Hematopoietic multipotent progenitor cell (in vitro differentiated cells): ENCODE measurements around the gene RAPGEF3. TPM values are rescaled to one million over a fixed set of nuclear protein-coding genes. Genes with fewer than 3 reads are reported as not detected.

Source experiments
- DNase-seq, 3 donors: peaks; one replicate each; pipeline ENCODE4 v3.0.0-alpha.2; 2011 to 2015; ENCODE audit warnings: low read depth in 2 of 3, low spot score in 2 of 3
- total RNA-seq: library from RNA; depleted of rRNA; stranded (reverse); fragments of >200 nt; gene quantifications from one replicate; pipeline ENCODE4 v1.2.3, GENCODE V29; 2012

The RAPGEF3 gene
- total RNA-seq, 1 donor = 15.6 TPM

DNA sequence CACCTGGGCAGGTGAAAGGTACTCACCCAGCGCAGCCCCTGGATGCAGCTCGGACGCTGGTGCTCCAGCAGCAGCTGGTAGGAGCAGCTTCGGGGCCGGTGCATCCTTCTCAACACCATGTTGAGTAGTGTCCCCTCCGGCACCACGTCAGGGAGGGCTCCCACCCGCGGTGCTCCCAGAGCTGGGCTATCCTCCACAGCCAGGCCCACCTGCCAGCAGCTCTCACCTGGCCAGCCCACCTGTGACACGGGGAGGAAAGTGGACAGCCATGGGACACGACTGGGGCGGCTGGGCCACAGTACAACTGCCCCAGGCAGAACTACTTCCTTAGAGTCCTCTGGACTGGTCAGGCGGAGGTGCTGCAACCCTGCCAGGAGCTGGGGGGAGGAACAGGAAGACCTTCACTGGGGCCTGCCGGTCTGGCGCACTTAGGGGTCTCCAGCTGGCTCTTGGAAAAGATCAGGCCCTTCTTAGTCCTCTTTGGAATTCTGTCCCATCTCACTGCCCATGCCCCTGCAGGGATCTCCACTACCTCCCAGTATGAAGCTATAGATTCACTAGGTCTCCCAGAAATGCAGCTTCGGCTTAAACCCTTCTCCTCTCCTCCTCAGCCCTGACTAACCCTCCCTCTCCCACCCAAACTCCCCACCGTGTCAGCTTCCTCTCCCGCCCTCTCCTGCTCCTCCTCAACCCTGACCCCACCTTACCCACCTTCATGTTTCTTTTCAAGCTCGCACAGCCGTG, 668 bp downstream of the RAPGEF3 start:
- peak in 1 of 3 donors; percentile 39 for DNase-seq

- no peak for DNase-seq
These were observed 1.3 kb downstream of the RAPGEF3 start for GRCh38 chr12:47757364-47757839.

DNA sequence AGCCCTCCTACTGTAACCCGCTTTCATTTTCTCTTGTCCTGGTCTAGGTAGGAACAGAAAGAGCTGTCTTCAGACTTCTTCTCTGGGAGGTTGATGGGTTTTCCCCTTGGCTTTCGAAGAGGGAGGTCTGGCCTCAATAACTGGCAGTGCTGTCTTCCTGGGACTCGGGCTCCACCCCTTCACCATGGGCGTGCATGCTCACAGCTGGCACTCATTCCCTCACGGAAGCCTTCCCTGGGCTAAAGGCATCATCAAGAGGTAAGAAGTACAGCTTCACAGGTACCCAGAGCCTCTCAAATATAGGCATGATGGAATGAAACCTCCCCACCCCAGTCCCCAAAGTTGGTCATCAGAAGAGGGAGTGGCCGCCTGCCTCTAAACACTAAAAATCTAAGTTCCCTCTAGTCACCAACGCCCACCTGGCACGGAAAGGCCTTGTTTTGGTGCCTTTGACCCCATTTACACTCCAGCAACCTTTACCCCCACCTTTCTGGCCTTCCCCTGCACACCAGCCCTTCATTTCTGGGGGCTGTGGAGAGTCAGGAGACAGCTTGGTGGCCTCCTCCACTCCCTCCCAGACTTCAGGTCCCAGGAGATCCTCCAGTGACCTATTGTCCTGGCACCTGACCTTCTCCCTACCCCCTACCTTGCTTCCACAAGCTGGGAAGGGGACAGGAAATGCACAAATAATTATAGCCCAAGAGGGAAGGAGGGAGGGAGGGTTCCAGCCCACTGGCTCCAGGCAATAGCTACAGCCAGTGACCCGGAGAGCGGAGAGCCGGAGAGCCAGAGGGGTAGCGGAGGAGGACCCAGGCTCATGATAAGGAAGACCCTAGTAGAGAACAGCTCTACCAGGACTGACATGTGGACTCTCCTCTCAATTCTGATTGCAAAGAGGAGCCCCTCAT, 2.8 kb downstream of the RAPGEF3 start:
- no peak for DNase-seq

GRCh38 chr12:47754881-47755280, 3.8 kb downstream of the RAPGEF3 start:
- DNase-seq = no peak

GRCh38 chr12:47754126-47754525, 4.6 kb downstream of the RAPGEF3 start:
- DNase-seq = no peak

DNA sequence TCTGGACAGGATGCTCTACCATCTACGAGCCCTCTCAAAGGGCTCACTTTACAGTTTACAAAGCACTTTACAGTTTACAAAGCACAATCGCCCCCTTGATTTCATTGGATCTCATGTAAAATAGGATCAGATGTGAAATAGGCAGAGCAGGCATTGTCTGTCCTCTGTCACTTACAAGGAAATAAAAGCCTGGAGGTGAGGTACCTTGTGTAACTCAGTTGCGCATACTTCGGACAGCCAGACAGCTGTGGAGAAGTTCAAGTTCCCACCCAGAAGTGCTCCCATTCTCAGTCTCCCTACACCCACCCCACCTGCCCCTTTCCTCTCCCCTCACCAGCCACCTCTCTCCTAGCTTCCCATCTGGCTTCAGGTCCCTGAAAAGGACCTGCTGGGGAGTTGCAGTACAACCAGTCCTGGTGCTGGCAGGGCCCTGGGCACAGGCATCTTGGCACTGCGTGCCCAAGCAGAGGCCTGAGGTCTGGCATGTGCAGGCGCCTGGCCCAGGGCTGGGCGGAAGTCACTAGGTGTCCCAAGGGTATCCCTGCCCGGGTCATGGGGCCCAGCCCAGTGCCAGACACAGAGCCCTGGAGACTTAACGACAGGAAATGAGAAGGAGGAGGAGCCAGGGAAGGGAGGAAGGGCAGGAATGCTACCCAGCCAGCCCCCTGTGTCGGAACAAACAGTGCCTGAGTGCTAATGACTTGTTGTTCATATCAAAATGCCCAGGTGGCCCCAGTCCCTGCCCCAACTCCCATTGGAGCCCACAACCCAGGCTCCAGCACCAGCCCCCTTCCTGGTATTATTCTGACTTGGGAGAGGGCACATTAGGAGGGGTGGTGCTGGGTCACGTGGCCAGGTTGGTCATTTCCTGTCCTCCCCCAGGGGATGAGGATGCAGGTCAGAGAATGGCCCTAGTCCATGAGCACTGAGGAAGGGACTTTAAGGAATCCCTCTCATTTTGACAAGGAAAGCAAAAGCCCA, 5.4 kb downstream of the RAPGEF3 start:
- no peak for DNase-seq

DNA sequence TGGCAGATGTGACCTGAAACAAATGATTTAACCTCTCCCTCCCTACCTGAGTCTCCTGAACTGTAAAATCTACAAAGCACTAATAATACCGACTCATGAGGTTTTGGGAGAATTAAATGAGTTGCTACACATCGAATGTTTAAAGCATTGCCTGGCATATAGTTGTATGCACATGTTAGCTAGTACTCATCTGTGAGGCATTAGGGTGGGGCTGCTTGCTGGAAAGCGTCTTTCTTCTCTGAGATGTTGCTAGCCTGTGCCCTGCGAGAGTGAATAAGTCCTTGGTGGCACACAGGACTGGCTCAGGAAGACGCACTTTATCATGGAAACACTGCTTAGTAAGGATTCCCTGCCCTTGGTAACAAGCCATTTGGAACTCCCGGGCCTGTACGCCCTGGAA, 6.1 kb downstream of the RAPGEF3 start:
- no peak for DNase-seq

GRCh38 chr12:47752121-47752520, 6.6 kb downstream of the RAPGEF3 start:
- DNase-seq = no peak

GRCh38 chr12:47751561-47751960, 7.1 kb downstream of the RAPGEF3 start:
- DNase-seq = no peak

GRCh38 chr12:47750916-47751470, 7.7 kb downstream of the RAPGEF3 start:
- no peak for DNase-seq

- DNase-seq = no peak
These were observed 8.4 kb downstream of the RAPGEF3 start for GRCh38 chr12:47750229-47750798.

GRCh38 chr12:47748899-47749298, 9.8 kb downstream of the RAPGEF3 start:
- DNase-seq = no peak

DNA sequence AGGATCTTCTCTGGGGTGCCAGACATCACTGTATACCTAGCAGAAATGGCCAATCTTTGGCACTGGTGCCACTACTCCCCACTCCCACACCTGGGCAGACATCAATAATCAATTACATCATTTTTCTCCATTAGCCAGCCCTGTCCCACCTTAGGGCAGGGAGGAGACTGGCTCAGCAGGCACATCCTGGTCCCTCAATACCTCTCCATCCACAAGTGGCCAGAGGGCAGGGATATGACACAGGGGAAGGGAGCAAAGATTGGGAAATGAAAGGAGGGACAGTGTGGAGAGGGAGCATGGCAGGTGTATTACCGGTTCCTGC, 10.2 kb downstream of the RAPGEF3 start:
- DNase-seq = no peak

DNA sequence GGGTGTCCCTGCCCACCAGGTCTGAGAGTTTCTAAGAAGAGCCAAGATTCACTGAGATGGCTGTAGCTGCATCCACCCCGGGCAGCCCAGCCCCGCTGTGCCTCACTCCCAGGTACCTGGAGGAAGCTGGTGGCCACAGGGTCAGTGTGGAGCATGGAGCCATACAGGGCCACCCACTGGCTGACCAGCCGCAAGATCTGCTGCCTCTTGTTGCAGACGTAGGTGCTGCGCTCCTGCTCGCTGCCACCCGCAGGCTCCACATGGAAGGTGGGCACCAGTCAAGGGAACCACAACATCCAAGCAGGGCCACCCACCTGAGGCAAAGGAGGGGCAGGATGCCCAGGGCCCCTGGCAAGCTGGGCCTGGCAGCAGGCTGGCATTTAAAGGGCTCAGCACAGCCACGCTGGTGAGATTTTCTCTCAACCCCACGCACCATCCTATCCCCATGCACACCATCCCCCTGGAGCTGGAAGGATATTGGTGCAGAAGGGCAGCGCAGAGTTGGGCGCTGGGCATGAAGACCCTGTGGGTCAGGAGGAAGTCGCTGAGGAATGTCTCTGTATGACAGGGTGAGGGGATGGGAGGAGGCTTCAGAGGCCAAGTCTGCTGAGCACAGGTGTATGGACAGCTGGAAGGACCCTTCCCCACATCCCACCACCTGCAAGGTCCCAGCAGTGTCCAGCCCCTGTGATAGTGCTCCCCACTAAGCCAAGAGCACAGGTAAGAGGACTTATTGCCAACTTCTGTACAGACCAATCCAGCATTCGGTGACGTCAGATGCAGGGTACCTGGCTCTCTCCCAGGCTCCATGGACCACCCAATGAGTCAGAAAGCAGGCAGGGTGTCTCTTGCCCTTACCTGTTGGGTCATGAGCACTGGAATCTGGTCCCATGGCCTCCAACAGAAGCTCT, 10.8 kb downstream of the RAPGEF3 start:
- DNase-seq = no peak

DNA sequence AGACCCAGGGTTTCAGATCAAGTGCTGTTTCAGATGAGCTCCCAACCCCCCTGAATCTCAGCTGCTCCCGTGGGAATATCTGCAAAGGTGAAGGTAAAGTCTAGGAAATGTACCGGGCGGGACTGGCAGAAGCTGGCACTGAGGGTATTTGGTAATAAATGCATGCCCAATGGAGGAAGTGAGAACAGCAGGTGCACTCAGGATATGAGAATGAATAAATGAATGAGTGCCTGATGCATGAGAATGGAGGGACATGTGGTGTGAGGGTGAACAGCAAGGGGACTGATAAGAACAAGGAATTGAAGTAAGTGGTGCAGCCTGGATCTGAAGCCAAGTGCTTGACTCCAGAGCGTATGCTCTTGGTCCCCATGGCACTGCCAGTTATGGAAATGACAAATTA, 11.6 kb downstream of the RAPGEF3 start:
- DNase-seq = peak in 1 of 3 donors; percentile 8

DNA sequence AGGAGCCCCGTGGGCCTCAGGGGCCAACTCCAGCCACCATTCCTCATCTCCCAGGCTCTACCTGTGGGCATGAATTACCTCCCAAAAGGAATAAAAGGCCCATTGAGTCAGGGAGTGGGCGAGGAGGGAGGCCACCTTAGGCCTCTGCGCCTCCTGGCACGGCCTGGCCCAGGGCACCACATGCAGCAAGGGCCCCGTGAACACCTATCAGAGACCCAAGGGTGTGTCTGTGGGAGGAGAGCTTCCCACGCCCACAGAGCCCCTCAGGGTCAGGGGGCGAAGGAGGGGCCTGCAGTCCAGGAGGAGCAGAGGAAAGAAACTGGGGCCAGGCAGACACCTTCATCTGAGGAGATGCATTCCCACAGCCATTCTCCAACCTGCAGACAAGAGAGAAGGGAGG, 12.2 kb downstream of the RAPGEF3 start:
- no peak for DNase-seq

- DNase-seq = no peak
These were observed 12.6 kb downstream of the RAPGEF3 start for GRCh38 chr12:47746073-47746472.

DNA sequence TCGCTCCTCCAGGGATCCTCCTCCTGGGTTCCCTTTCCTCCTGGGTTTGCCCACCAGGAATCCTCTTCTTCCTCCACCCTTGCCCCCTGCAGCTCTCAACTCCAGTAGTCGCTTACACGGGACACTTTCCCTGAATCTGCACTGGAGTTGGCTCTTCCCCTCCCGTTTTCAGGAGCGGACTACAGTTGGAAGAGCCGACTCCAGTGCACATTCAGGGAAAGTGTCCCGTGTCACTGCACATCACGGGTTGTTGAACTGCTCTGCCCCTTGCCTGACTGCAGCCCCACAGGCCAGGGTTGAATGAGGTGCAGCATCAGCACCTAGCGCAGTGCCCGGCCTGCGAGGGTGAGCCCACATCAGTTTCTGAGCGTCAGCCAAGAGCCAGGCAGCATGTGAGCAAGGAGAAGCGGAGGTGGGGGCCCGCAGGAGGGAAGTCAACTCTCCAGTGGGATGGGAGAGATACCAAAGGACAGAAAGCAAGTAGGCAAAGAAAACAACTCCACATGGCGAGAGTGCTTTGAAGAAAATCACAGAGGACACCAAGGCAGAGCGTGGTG, 13.1 kb downstream of the RAPGEF3 start:
- DNase-seq = no peak
